GM12878 (cell line): ENCODE data around the gene FN1. TPM values are rescaled to one million over a fixed set of nuclear protein-coding genes. Genes with fewer than 3 reads are reported as not detected.

Experiments
- ATAC-seq: fragments of 200-7000 bp; cut with Tn5 transposase; 3 replicates; pipeline ENCODE4 v1.9.1; 2020; ENCODE audit warnings: mild to moderate bottlenecking, moderate library complexity
- BruUV-seq: library from RNA; stranded (reverse); fragments of 400-500 nt; replicated peaks from 2 replicates; lab custom pipeline; 2021; lab: Mats Ljungman, UMichigan
- CTCF ChIA-PET: fragments of 300-600 bp; sonication (Branson Sonifier 250); formaldehyde crosslinking; extraction: SDS; loops from one replicate; lab custom pipeline; 2021; ENCODE audit warnings: inconsistent platforms; lab: Yijun Ruan, JAX
- POLR2A ChIA-PET: fragments of 350-600 bp; formaldehyde crosslinking; extraction: SDS; loops from one replicate; lab custom pipeline; 2021; ENCODE audit warnings: inconsistent platforms; lab: Charles Lee
- RAD21 ChIA-PET: fragments of 300-600 bp; sonication (Branson Sonifier 250); formaldehyde crosslinking; loops from one replicate; lab custom pipeline; 2023; ENCODE audit warnings: antibody characterized with exemption; ENCODE audit not compliant: unreplicated experiment; lab: Charles Lee
- SMC1A ChIA-PET: fragments of 300-600 bp; sonication (Branson Sonifier 250); formaldehyde crosslinking; loops from one replicate; lab custom pipeline; 2023; ENCODE audit not compliant: unreplicated experiment, uncharacterized antibody; lab: Charles Lee
- DNase-seq: peaks from one replicate; pipeline ENCODE4 v3.0.0-alpha.2; 2011; ENCODE audit warnings: low read depth, low spot score
- FAIRE-seq: peaks from 3 replicates; lab custom pipeline; 2011; peaks lifted over from hg19 to GRCh38; lab: Jason Lieb, UNC
- H2AFZ ChIP-seq: 2 replicates; pipeline ENCODE4 v1.6.0; 2011; ENCODE audit warnings: low read depth, low read length, control low read depth; ENCODE audit not compliant: control insufficient read depth
- H3K27ac ChIP-seq: 2 replicates; pipeline ENCODE4 v1.5.1; 2011; ENCODE audit warnings: control low read depth; ENCODE audit not compliant: control insufficient read depth, insufficient read depth
- H3K27me3 ChIP-seq, 2 experiments: replicated peaks in 1 of 2; 2 replicates each; pipeline versions ENCODE4 v1.6.0 to v1.6.1; 2011; ENCODE audit warnings: low read length in 1 of 2; ENCODE audit not compliant: control insufficient read depth in 2 of 2, insufficient read depth in 2 of 2
- H3K36me3 ChIP-seq, 2 experiments: 2 replicates each; pipeline ENCODE4 v1.5.1; 2011; ENCODE audit warnings: low read length in 1 of 2; ENCODE audit not compliant: control insufficient read depth in 2 of 2, insufficient read depth in 2 of 2
- H3K4me1 ChIP-seq: 2 replicates; pipeline ENCODE4 v1.6.1; 2011; ENCODE audit warnings: mild to moderate bottlenecking, low read length, moderate library complexity, mixed read lengths; ENCODE audit not compliant: control insufficient read depth, insufficient read depth
- H3K4me2 ChIP-seq: 2 replicates; pipeline ENCODE4 v1.6.0; 2011; ENCODE audit warnings: control low read depth; ENCODE audit not compliant: control insufficient read depth, insufficient read depth
- H3K4me3 ChIP-seq: fragments of 200-600 bp; sonication (generic); 2 replicates; pipeline ENCODE4 v1.5.1; 2016
- H3K79me2 ChIP-seq: 2 replicates; pipeline ENCODE4 v1.6.0; 2011; ENCODE audit warnings: low read length; ENCODE audit not compliant: control insufficient read depth, insufficient read depth
- H3K9ac ChIP-seq: 2 replicates; pipeline ENCODE4 v1.8.0; 2011; ENCODE audit warnings: low read length, control low read depth, mixed read lengths; ENCODE audit not compliant: control insufficient read depth, insufficient read depth
- H3K9me3 ChIP-seq: replicated peaks from 3 replicates; pipeline ENCODE4 v1.5.1; 2011; ENCODE audit warnings: mild to moderate bottlenecking, low read length; ENCODE audit not compliant: control insufficient read depth, insufficient read depth
- H4K20me1 ChIP-seq: 2 replicates; pipeline ENCODE4 v1.6.0; 2011; ENCODE audit not compliant: control insufficient read depth, insufficient read depth
- FOXM1 ChIP-seq: IDR thresholded peaks from 2 replicates; pipeline ENCODE4 v1.6.1; 2012; ENCODE audit warnings: low read depth, mild to moderate bottlenecking, inconsistent platforms, low read length, moderate library complexity
- STAT3 ChIP-seq: IDR thresholded peaks from 2 replicates; pipeline ENCODE4 v1.6.1; 2011; ENCODE audit warnings: low read depth, low read length, improper control_type of control experiment
- WGBS: methylation state at CpG from one replicate; pipeline ENCODE4 v1.1.6; 2016; ENCODE audit warnings: low lambda C conversion rate; ENCODE audit not compliant: insufficient replicate concordance, insufficient coverage; ENCODE audit errors: missing lambda C conversion rate; 5-methylcytosine and 5-hydroxymethylcytosine counted together
- in situ Hi-C: fragments of 300-500 bp; cut with MboI; formaldehyde crosslinking; loops from 9 replicates; pipeline ENCODE4 v1.14.3; 2018; ENCODE audit warnings: mixed read lengths
- intact Hi-C: fragments of 100-400 bp; cut with micrococcal nuclease; formaldehyde crosslinking; loops from one replicate; pipeline ENCODE4 v1.14.2; 2022; ENCODE audit not compliant: unreplicated experiment
- polyA plus RNA-seq, 11 experiments: library from polyadenylated mRNA; depleted of rRNA in 4 of 11; unstranded in 6 of 11; stranded (reverse) in 5 of 11; fragments of >200 nt; fragmentation: Nextera tagmentation in 4 of 11; fragmentation: Illumina TruSeq in 1 of 11; extraction: Ambion mirVana in 4 of 11; extraction: Trizol in 1 of 11; gene quantifications; 1 replicate in 1 of 11; 2 replicates in 10 of 11; pipeline versions ENCODE4 v1.2.1 to v1.2.3, GENCODE V29; 2011 to 2016; ENCODE audit warnings: inconsistent platforms in 2 of 11, missing spikeins in 2 of 11, low read depth in 1 of 11
- total RNA-seq, 4 experiments: library from RNA; depleted of rRNA in 3 of 4; stranded (reverse); fragments of >200 nt in 3 of 4; fragmentation: Illumina TruSeq in 1 of 4; extraction: Trizol in 1 of 4; gene quantifications; 2 replicates each; pipeline versions ENCODE4 v1.2.1 to v1.2.3, GENCODE V29; 2013 to 2021
- TF ChIP-seq, protein P1 (sequence below): fragments of 450-650 bp; IDR thresholded peaks from 2 replicates; pipeline ENCODE4 v1.6.1; 2017; ENCODE audit warnings: low read depth, mild to moderate bottlenecking, moderate library complexity
- TF ChIP-seq, protein P2 (sequence below): IDR thresholded peaks from 2 replicates; pipeline ENCODE4 v1.6.1; 2012; ENCODE audit warnings: mild to moderate bottlenecking, low read depth, low read length

The FN1 gene
- total and polyA plus RNA-seq, 10 of the 15 experiments (the other 5 are each of a cell fraction or from before 2014, with no cell fraction given), result 0.60 to 9.4 (median 1.5) TPM

DNA sequence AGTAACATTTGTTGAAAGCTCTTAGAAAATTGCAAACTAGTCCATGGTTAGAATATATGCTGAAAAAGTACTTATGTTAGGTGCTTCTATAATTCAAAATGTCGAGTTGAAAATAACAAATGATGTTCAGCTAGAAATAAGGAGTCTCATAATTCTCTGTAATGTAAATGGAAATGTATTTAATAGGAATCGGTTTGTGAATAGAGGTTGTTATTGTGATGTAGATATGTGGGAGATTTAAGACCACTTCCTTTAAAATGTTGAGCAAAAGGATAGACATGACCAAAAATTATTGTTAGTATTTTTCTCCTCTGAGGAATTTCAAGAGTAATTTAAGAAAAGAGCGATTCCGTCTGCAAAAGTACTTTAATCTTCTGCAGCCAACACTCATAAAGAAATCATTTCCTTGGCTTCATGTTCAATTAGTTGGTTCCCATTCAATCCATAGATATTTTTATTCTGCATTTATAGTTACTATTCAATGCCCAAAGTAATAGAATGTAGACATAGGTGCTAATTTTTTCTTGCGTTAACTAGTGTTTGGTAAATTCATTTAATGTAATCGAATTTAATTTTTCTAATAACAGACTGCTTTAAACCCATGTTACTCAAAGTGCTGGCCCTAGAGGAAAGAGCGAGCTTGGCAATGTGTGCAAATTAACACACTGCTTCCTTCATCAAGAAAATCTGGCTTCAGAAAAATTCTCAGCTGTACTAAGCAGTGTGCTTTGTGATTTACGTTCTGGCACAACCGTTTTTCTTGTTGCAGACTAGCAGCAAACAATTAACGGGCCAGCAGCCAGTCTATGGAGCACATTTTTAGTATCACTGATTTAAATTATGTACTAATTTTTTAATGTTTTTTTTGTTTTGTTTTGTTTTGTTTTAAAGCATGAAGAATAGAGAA, 32.2 kb downstream of the FN1 start:
- DNase-seq, result no peak
- CTCF ChIA-PET, result no interaction called here

More for the DNA sequence above, 32.2 kb downstream of the FN1 start:
- Histone ChIP-seq H3K4me3 (no peak overlapping the region), H3K4me2 (no peak overlapping the region), H4K20me1 (no peaks in the 10 kb centered on the region), H3K27ac (no peak overlapping the region), H2AFZ (no peak overlapping the region), H3K79me2 (no peaks in the 10 kb centered on the region), H3K36me3 (no peaks in the 10 kb centered on the region; a peak in 1 of 4 replicates), H3K4me1 (no peaks in the 10 kb centered on the region), H3K9me3 (no peaks in the 10 kb centered on the region), H3K27me3 (no peaks in the 10 kb centered on the region), H3K9ac (no peak overlapping the region)
- in situ Hi-C loops, result no loop called here
- TF ChIP-seq, protein P1, sequence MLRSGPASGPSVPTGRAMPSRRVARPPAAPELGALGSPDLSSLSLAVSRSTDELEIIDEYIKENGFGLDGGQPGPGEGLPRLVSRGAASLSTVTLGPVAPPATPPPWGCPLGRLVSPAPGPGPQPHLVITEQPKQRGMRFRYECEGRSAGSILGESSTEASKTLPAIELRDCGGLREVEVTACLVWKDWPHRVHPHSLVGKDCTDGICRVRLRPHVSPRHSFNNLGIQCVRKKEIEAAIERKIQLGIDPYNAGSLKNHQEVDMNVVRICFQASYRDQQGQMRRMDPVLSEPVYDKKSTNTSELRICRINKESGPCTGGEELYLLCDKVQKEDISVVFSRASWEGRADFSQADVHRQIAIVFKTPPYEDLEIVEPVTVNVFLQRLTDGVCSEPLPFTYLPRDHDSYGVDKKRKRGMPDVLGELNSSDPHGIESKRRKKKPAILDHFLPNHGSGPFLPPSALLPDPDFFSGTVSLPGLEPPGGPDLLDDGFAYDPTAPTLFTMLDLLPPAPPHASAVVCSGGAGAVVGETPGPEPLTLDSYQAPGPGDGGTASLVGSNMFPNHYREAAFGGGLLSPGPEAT, result no peak
- TF ChIP-seq, protein P2, sequence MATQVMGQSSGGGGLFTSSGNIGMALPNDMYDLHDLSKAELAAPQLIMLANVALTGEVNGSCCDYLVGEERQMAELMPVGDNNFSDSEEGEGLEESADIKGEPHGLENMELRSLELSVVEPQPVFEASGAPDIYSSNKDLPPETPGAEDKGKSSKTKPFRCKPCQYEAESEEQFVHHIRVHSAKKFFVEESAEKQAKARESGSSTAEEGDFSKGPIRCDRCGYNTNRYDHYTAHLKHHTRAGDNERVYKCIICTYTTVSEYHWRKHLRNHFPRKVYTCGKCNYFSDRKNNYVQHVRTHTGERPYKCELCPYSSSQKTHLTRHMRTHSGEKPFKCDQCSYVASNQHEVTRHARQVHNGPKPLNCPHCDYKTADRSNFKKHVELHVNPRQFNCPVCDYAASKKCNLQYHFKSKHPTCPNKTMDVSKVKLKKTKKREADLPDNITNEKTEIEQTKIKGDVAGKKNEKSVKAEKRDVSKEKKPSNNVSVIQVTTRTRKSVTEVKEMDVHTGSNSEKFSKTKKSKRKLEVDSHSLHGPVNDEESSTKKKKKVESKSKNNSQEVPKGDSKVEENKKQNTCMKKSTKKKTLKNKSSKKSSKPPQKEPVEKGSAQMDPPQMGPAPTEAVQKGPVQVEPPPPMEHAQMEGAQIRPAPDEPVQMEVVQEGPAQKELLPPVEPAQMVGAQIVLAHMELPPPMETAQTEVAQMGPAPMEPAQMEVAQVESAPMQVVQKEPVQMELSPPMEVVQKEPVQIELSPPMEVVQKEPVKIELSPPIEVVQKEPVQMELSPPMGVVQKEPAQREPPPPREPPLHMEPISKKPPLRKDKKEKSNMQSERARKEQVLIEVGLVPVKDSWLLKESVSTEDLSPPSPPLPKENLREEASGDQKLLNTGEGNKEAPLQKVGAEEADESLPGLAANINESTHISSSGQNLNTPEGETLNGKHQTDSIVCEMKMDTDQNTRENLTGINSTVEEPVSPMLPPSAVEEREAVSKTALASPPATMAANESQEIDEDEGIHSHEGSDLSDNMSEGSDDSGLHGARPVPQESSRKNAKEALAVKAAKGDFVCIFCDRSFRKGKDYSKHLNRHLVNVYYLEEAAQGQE, result no peak
- TF ChIP-seq STAT3, result no peak
- TF ChIP-seq FOXM1, result no peak
- 58% methylated on average over 10 of the region's 10 CpGs for WGBS
- ChIA-PET POLR2A (no interaction called here), SMC1A (interaction anchor here (1.4 to 3.3 kb wide), 3 partner anchors 10 to 26 kb away, joined by 5 to 12 read pairs (median 6); no protein-coding TSS in a partner anchor), RAD21 (interaction anchor here (0.6 to 0.7 kb wide), 2 partner anchors 9 to 385 kb away, joined by 3 read pairs; no protein-coding TSS in a partner anchor)
- no peak for ATAC-seq
- BruUV-seq, result no TSS peak
- intact Hi-C loops, result no loop called here
- no peak for FAIRE-seq
